Smooth muscle cell of the pulmonary artery (primary cell): Measurements from ENCODE around the gene C12orf56. TPM values are rescaled to one million over a fixed set of nuclear protein-coding genes. Genes with fewer than 3 reads are reported as not detected.

Source experiments
- total RNA-seq: library from RNA; depleted of rRNA; stranded (reverse); fragments of >200 nt; gene quantifications from 2 replicates; pipeline ENCODE4 v1.2.3, GENCODE V29; 2014

The C12orf56 gene
- total RNA-seq: 0.20 and 0.40 TPM in 2 replicates

GRCh38 chr12:64390275-64390851, at the start of gene C12orf56:
Gene C12orf56 (minus strand): TSS chr12:64390758. CDS start chr12:64390565, 193 bp downstream.

GRCh38 chr12:64403707-64404469, 13.3 kb upstream of the C12orf56 start, which contains the start of gene XPOT:
Gene XPOT (plus strand): TSS chr12:64404392. CDS start chr12:64410036, 5,644 bp downstream.

GRCh38 chr12:64222009-64222765, 168.4 kb downstream of the C12orf56 start, which contains the start of gene KICS2:
Gene KICS2 (minus strand): TSS chr12:64222296. CDS start chr12:64222237, 59 bp downstream.

Other genes starting within 250 kb of the C12orf56 start
- gene KICS2, start 168.5 kb downstream of the C12orf56 start, total RNA-seq: 6.9 and 8.9 TPM in 2 replicates
- gene XPOT, start 13.6 kb upstream of the C12orf56 start, total RNA-seq: 150 and 151 TPM in 2 replicates
- gene TBK1, start 61.4 kb upstream of the C12orf56 start, total RNA-seq: 26.2 and 27.7 TPM in 2 replicates
- gene RASSF3, start 219.7 kb upstream of the C12orf56 start, total RNA-seq: 25.7 TPM in 2 replicates